ENCODE results near the gene WASL. TPM values are rescaled to one million over a fixed set of nuclear protein-coding genes. Genes with fewer than 3 reads are reported as not detected.
A peak's percentile ranks its signal among the peaks of the same experiment; 100 is the strongest.

WASL gene
- total RNA-seq, 1 donor: 22.5 TPM

DNA sequence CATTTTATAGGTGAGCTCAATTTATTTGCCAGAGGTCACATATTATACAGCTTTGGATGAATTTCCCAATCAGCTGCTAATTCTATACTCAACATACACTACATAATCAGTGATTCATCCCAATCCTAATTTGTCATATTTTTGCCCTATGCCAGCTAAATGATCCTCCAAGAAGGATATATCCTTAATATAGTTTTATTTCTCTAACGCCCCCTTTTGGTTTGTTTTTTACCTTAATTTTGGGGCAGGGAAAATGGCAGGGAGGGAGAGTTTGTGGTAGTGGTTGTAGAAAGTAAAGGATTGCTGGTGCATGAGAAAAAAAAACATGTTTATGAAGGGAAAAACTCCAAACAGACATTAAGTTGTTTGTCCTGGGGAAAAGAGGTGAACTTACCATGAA is 31.9 kb downstream of the WASL start:
- DNase-seq (ENCODE audit: low read depth): no peak
- no peak overlapping the region for H3K4me3 ChIP-seq (ENCODE audit: low read depth, low read length)
- TF ChIP-seq CTCF (IDR thresholded peaks at IDR 0.05; ENCODE audit: insufficient read depth, low read depth, low read length): no peak

GRCh38 chr7:123715799-123716198 is 33.0 kb downstream of the WASL start:
- DNase-seq (ENCODE audit: low read depth): no peak
- no peak for TF ChIP-seq CTCF (IDR thresholded peaks at IDR 0.05; ENCODE audit: insufficient read depth, low read depth, low read length)
- H3K4me3 ChIP-seq (ENCODE audit: low read depth, low read length): no peak overlapping the region

- H3K4me3 ChIP-seq (ENCODE audit: low read depth, low read length): no peak overlapping the region
- DNase-seq (ENCODE audit: low read depth): no peak
- TF ChIP-seq CTCF (IDR thresholded peaks at IDR 0.05; ENCODE audit: insufficient read depth, low read depth, low read length): no peak
Measured at GRCh38 chr7:123715198-123715597, 33.6 kb downstream of the WASL start.

DNA sequence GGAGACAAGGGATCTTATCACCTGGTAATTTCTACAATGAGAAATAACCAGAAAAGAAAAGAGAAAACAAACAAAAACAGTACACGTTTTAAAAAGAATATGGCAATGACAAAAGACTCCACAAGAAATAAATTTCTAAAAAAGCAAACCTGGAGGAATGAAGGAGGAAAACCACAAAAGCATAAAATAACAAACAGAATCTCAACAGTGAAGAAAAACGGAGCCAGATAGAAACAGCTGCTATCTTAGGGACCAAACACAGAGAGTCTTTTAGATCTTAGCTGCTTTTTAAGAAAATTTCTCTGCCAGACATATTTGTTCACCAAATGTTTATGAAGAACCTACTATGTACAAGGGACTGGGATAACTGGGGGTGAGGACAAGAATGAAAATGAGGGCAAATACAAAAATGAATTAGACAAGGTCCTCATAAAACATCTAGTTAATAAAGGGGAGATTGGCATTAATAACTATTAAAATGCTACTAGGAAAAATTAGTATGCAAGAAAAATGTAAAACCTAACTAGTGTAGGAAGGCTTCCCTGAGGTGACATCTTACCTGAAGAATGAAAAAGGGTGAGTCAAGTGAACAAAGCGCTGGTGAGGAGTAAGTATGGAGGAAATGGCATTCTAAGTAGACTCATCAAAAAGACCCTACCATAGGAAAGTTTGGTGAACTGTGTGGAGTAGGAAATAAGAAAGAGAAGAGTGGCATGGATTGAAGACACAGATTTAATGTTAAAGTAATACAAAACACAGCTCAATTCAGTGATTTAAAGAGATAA is 34.3 kb downstream of the WASL start:
- peak; percentile 34 for DNase-seq (ENCODE audit: low read depth)
- no peak for TF ChIP-seq CTCF (IDR thresholded peaks at IDR 0.05; ENCODE audit: insufficient read depth, low read depth, low read length)
- H3K4me3 ChIP-seq (ENCODE audit: low read depth, low read length): no peak overlapping the region

DNA sequence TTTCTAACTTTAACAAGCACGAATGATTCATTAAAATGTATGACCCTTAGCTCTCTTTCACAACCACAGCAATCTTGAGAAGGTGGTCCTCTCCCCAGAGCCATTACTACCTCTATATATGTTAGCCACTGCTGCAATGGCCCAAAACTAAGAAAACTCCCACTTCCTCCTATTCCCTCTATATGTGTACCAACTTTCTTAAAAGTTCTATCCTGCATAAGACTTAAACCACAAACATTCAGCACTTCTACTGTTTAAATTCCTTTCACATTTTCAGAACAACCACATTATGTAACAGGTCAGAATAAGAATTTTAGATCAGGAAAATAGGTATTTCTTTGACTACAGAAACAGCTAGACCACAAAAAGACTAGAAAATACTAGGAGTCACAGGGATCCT is 36.2 kb downstream of the WASL start:
- DNase-seq (ENCODE audit: low read depth): peak; percentile 57
- TF ChIP-seq CTCF (IDR thresholded peaks at IDR 0.05; ENCODE audit: insufficient read depth, low read depth, low read length): no peak

DNA sequence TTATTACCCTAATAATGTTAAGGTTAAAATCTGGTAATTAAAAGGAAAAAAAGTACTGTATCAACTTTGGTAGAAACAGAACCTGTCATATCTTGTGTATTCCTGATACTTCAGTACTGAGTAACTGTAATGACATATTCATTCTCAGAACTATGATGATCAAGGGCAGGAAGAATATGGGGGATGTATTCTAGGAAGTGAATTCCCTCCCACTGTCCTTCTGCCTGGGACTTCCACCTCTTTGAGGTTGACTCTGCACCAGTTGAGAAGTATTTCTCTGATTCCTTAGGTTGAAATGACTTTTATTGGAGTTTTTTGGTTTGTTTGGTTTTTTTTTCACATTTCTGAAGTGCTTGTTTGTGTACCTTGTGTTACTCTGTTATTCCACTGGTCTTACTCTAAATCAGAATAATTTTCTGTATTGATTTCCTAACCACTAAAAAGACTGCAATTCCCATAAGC is 36.9 kb downstream of the WASL start:
- no peak overlapping the region for H3K4me3 ChIP-seq (ENCODE audit: low read depth, low read length)
- DNase-seq (ENCODE audit: low read depth): no peak
- TF ChIP-seq CTCF (IDR thresholded peaks at IDR 0.05; ENCODE audit: insufficient read depth, low read depth, low read length): no peak

More for the DNA sequence above, 36.2 kb downstream of the WASL start:
- no peak overlapping the region for H3K4me3 ChIP-seq (ENCODE audit: low read depth, low read length)

DNA sequence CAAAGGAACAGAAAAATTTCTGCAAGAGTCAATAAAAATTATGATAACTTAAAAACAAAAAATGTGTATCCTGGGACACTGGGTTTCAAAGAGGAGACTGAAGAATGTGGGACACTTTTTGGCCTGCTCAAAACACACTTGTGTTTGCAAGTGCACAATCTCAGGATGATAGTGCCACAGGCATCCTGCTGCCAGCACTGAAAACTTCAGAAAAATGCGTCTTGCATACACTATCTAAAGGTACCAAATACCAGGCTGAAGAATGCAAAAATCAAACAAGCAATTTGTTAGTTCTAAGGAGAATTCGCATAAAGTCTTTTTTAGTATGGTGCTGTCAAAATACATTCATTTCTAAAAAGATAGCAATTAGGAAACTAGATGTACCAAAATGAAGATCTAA is 38.1 kb downstream of the WASL start:
- no peak for DNase-seq (ENCODE audit: low read depth)
- no peak overlapping the region for H3K4me3 ChIP-seq (ENCODE audit: low read depth, low read length)
- no peak for TF ChIP-seq CTCF (IDR thresholded peaks at IDR 0.05; ENCODE audit: insufficient read depth, low read depth, low read length)

Data from fibroblast of villous mesenchyme (primary cell).